DND-41 (cell line): ENCODE results near the gene LRRC4B.

Experiments
- ATAC-seq: fragments of 200-7000 bp; cut with Tn5 transposase; 3 replicates; pipeline ENCODE4 v1.9.1; 2021; ENCODE audit warnings: low read depth; ENCODE audit not compliant: insufficient read depth
- DNase-seq: peaks from one replicate; pipeline ENCODE4 v3.0.0-alpha.2; 2020
- H2AFZ ChIP-seq: 2 replicates; pipeline ENCODE4 v1.6.0; 2012; ENCODE audit warnings: low read depth, low read length
- H3K27ac ChIP-seq: 2 replicates; pipeline ENCODE4 v1.5.1; 2012; ENCODE audit warnings: low read length, inconsistent platforms
- H3K27me3 ChIP-seq: fragments of 200-600 bp; sonication (generic); 2 replicates; pipeline ENCODE4 v1.6.0; 2012; ENCODE audit warnings: low read length, mild to moderate bottlenecking, inconsistent platforms; ENCODE audit not compliant: insufficient read depth, poor library complexity
- H3K36me3 ChIP-seq: 2 replicates; pipeline ENCODE4 v1.5.1; 2012; ENCODE audit warnings: low read length, inconsistent platforms; ENCODE audit not compliant: insufficient read depth
- H3K4me1 ChIP-seq: 2 replicates; pipeline ENCODE4 v1.5.1; 2012; ENCODE audit warnings: mild to moderate bottlenecking, low read length; ENCODE audit not compliant: insufficient read depth
- H3K4me2 ChIP-seq: 2 replicates; pipeline ENCODE4 v1.6.0; 2012; ENCODE audit warnings: mild to moderate bottlenecking, moderate library complexity, low read length, inconsistent platforms; ENCODE audit not compliant: insufficient read depth
- H3K4me3 ChIP-seq, 2 experiments: fragments of 200-600 bp in 1 of 2; shearing (Covaris generic) in 1 of 2; 2 replicates each; pipeline ENCODE4 v1.5.1; 2012 to 2016; ENCODE audit warnings: inconsistent platforms in 2 of 2, low read length in 2 of 2, mild to moderate bottlenecking in 2 of 2, low read depth in 1 of 2, moderate library complexity in 1 of 2
- H3K79me2 ChIP-seq: 2 replicates; pipeline ENCODE4 v1.6.0; 2012; ENCODE audit warnings: low read length, inconsistent platforms; ENCODE audit not compliant: insufficient read depth
- H3K9ac ChIP-seq: 2 replicates; pipeline ENCODE4 v1.6.0; 2012; ENCODE audit warnings: low read depth, mild to moderate bottlenecking, inconsistent platforms, low read length, moderate library complexity
- H3K9me3 ChIP-seq: 2 replicates; pipeline ENCODE4 v1.5.1; 2012; ENCODE audit warnings: low read length, moderate library complexity, mild to moderate bottlenecking, inconsistent platforms; ENCODE audit not compliant: insufficient read depth, severe bottlenecking
- H4K20me1 ChIP-seq: 2 replicates; pipeline ENCODE4 v1.6.0; 2012; ENCODE audit warnings: low read length; ENCODE audit not compliant: insufficient read depth
- EZH2 ChIP-seq: IDR thresholded peaks from 3 replicates; pipeline ENCODE4 v1.6.1; 2012; ENCODE audit warnings: borderline replicate concordance, low read depth, mild to moderate bottlenecking, moderate library complexity, low read length, inconsistent platforms; ENCODE audit not compliant: severe bottlenecking
- TF ChIP-seq, protein P1 (sequence below): IDR thresholded peaks from 2 replicates; pipeline ENCODE4 v1.5.1; 2012; ENCODE audit warnings: borderline replicate concordance, low read length, moderate library complexity, mild to moderate bottlenecking; ENCODE audit not compliant: poor library complexity, severe bottlenecking; ENCODE audit errors: extremely low read depth

The LRRC4B gene

DNA sequence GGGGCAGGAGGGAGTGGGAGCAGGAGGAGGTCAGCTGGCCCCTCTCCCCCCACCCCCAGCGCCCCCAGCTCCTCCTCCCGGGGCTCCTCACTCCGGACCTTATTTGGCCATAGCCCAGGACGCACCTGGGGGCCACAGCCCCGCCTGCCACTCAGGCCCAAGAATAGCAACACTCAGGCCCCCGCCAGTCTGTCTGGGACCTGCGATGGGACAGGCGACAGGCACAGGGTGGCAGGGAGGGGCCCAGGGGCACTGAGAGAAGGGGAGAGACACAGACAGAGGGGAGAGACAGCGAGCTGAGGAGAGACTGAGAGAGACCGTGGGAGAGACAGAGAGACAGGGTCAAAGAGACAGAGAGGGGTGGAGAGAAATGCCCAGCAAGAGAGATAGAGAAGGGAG is 67.5 kb downstream of the LRRC4B start:
- H4K20me1 ChIP-seq, result no peaks in the 10 kb centered on the region; the same call in 1 of the 2 replicates
- no peak overlapping the region for H3K4me2 ChIP-seq
- H3K27me3 ChIP-seq, result no peaks in the 10 kb centered on the region
- no peak overlapping the region for H3K9ac ChIP-seq
- no peak overlapping the region for H3K4me3 ChIP-seq
- TF ChIP-seq, protein P1, sequence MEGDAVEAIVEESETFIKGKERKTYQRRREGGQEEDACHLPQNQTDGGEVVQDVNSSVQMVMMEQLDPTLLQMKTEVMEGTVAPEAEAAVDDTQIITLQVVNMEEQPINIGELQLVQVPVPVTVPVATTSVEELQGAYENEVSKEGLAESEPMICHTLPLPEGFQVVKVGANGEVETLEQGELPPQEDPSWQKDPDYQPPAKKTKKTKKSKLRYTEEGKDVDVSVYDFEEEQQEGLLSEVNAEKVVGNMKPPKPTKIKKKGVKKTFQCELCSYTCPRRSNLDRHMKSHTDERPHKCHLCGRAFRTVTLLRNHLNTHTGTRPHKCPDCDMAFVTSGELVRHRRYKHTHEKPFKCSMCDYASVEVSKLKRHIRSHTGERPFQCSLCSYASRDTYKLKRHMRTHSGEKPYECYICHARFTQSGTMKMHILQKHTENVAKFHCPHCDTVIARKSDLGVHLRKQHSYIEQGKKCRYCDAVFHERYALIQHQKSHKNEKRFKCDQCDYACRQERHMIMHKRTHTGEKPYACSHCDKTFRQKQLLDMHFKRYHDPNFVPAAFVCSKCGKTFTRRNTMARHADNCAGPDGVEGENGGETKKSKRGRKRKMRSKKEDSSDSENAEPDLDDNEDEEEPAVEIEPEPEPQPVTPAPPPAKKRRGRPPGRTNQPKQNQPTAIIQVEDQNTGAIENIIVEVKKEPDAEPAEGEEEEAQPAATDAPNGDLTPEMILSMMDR, result no peak
- no peak for TF ChIP-seq EZH2
- no peaks in the 10 kb centered on the region for H3K4me1 ChIP-seq
- no peaks in the 10 kb centered on the region for H3K9me3 ChIP-seq
- no peaks in the 10 kb centered on the region for H3K79me2 ChIP-seq
- H2AFZ ChIP-seq, result no peak overlapping the region
- no peak for DNase-seq
- H3K36me3 ChIP-seq, result no peaks in the 10 kb centered on the region
- no peak for ATAC-seq
- H3K27ac ChIP-seq, result no peak overlapping the region

DNA sequence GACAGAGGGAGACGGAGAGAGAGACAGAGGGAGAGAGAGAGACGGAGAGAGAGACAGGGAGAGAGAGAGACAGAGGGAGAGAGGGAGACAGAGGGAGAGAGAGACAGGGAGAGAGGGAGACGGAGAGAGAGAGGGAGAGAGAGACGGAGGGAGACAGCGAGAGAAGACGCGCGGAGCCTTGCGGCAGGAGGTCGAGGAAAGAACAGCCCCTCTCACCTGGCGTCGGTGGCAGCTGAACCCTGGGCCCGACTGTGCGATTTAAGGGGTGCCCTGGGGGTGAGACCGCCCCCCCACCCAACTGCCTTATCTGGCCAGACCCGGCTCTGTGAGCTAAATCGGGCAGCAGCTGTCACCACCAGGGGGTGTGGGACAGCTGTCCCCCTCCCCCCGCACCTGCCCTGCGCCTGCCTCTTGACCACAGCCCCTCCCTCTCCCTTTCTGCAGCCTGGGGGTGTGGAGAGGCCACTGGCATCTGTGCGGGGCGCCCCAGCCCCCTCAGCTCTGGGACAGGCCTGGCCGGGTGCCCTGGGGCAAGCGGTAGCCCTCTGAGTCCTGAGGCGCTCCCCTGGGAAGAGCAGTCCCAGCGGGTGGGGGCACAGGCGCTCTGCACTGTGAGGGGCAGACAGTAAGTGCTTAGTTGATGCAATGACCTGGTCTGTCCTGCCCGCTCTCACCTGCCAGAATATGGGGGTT is 68.0 kb downstream of the LRRC4B start:
- TF ChIP-seq EZH2, result no peak
- TF ChIP-seq, protein P1, result no peak
- H3K4me2 ChIP-seq, result no peak overlapping the region
- no peaks in the 10 kb centered on the region for H3K4me1 ChIP-seq
- no peaks in the 10 kb centered on the region for H3K9me3 ChIP-seq
- DNase-seq (no peak), ATAC-seq (peak; percentile 33; the same call in 1 of the 3 replicates)
- H3K79me2 ChIP-seq, result no peaks in the 10 kb centered on the region
- no peak overlapping the region for H3K4me3 ChIP-seq
- H2AFZ ChIP-seq, result no peak overlapping the region
- no peaks in the 10 kb centered on the region for H3K27me3 ChIP-seq
- no peaks in the 10 kb centered on the region; the same call in 1 of the 2 replicates for H4K20me1 ChIP-seq
- H3K9ac ChIP-seq, result no peak overlapping the region
- H3K27ac ChIP-seq, result no peak overlapping the region
- no peaks in the 10 kb centered on the region for H3K36me3 ChIP-seq

DNA sequence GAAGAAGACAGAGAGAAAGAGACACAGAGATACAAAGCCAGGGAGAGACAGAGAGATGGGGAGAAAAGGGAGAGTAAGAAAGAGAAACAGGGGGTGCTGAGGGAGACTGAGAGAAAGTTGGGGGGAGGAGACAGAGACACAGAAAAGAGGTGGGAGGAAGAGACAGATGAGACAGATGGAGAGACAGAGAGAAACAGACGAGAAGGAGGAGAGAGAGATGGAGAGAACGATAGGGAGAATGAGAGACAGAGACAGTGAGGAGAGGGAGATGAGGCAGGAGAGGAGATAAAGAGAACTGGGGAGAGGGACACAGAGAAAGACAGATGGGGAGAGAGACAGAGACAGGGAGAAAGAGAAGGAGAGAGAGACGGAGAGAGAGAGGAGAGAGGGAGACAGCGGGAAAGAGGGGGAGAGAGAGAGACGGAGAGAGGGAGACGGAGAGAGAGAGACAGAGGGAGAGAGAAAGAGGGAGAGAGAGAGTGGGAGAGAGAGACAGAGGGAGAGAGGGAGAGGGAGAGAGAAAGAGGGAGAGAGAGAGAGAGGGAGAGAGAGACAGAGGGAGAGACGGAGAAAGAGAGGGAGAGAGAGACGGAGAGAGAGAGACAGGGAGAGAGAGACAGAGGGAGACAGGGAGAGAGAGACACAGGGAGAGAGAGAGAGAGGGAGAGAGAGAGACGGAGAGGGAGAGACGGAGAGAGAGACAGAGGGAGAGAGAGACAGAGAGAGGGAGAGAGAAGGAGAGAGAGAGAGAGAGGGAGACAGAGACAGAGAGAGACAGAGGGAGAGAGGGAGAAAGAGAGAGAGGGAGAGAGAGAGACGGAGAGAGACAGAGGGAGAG is 69.8 kb downstream of the LRRC4B start:
- no peaks in the 10 kb centered on the region for H3K36me3 ChIP-seq
- H3K4me3 ChIP-seq, result no peak overlapping the region
- H3K9ac ChIP-seq, result no peak overlapping the region
- ATAC-seq (no peak), DNase-seq (no peak)
- H3K27me3 ChIP-seq, result no peaks in the 10 kb centered on the region
- no peaks in the 10 kb centered on the region; the same call in 1 of the 2 replicates for H4K20me1 ChIP-seq
- H3K27ac ChIP-seq, result no peak overlapping the region
- no peaks in the 10 kb centered on the region for H3K79me2 ChIP-seq
- no peak overlapping the region for H2AFZ ChIP-seq
- no peak overlapping the region for H3K4me2 ChIP-seq
- TF ChIP-seq, protein P1, result no peak
- no peak for TF ChIP-seq EZH2
- no peaks in the 10 kb centered on the region for H3K4me1 ChIP-seq
- H3K9me3 ChIP-seq, result no peaks in the 10 kb centered on the region
